OCI-LY7 (cell line): ENCODE data around the gene DDIT4L. TPM values are rescaled to one million over a fixed set of nuclear protein-coding genes. Genes with fewer than 3 reads are reported as not detected.

Experiments
- BruUV-seq: library from RNA; stranded (reverse); fragments of 400-500 nt; replicated peaks from 2 replicates; lab custom pipeline; 2021; lab: Mats Ljungman, UMichigan
- CTCF ChIA-PET: fragments of 300-600 bp; sonication (Branson Sonifier 250); formaldehyde crosslinking; loops from one replicate; lab custom pipeline; 2022; ENCODE audit warnings: antibody characterized with exemption; ENCODE audit not compliant: unreplicated experiment; lab: Charles Lee
- POLR2A ChIA-PET: fragments of 300-600 bp; sonication (Branson Sonifier 250); formaldehyde crosslinking; loops from one replicate; lab custom pipeline; 2022; ENCODE audit warnings: antibody characterized with exemption; lab: Charles Lee
- DNase-seq: peaks from one replicate; pipeline ENCODE4 v3.0.0-alpha.2; 2015; ENCODE audit warnings: low spot score
- H2AFZ ChIP-seq: fragments of 200-600 bp; sonication (generic), shearing (Covaris generic); 2 replicates; pipeline ENCODE4 v1.6.1; 2014; ENCODE audit warnings: mild to moderate bottlenecking, antibody characterized with exemption, low read length, moderate library complexity
- H3K27ac ChIP-seq: fragments of 200-600 bp; sonication (generic); 2 replicates; pipeline ENCODE4 v1.5.1; 2014; ENCODE audit warnings: mixed run types, low read depth, mild to moderate bottlenecking, moderate library complexity, low read length, inconsistent platforms; ENCODE audit not compliant: poor library complexity, severe bottlenecking
- H3K36me3 ChIP-seq: fragments of 200-600 bp; sonication (generic); 2 replicates; pipeline ENCODE4 v1.6.1; 2014; ENCODE audit warnings: mild to moderate bottlenecking, antibody characterized with exemption, low read length, moderate library complexity, mixed read lengths; ENCODE audit not compliant: insufficient read depth
- H3K4me1 ChIP-seq: fragments of 200-600 bp; sonication (generic); 2 replicates; pipeline ENCODE4 v1.5.1; 2014; ENCODE audit warnings: mild to moderate bottlenecking, low read length; ENCODE audit not compliant: insufficient read depth, poor library complexity, severe bottlenecking
- H3K4me2 ChIP-seq: fragments of 200-600 bp; sonication (generic); 2 replicates; pipeline ENCODE4 v1.6.1; 2014; ENCODE audit warnings: mild to moderate bottlenecking, low read length
- H3K4me3 ChIP-seq: fragments of 200-600 bp; sonication (generic); 2 replicates; pipeline ENCODE4 v1.5.1; 2014; ENCODE audit warnings: mild to moderate bottlenecking, low read depth, low read length; ENCODE audit not compliant: poor library complexity, severe bottlenecking
- H3K79me2 ChIP-seq: fragments of 200-600 bp; sonication (generic); 2 replicates; pipeline ENCODE4 v1.6.1; 2016; ENCODE audit warnings: low read depth, mild to moderate bottlenecking, low read length, moderate library complexity, mixed read lengths; ENCODE audit not compliant: insufficient read depth
- H3K9me2 ChIP-seq: fragments of 200-600 bp; sonication (generic); 2 replicates; pipeline ENCODE4 v1.6.1; 2016; ENCODE audit warnings: mild to moderate bottlenecking, low read length, mixed read lengths; ENCODE audit not compliant: insufficient read depth
- H3K9me3 ChIP-seq: fragments of 200-600 bp; sonication (generic); 2 replicates; pipeline ENCODE4 v1.6.1; 2014; ENCODE audit warnings: mild to moderate bottlenecking, mixed run types, low read length, mixed read lengths
- H4K20me1 ChIP-seq: fragments of 200-600 bp; sonication (generic); 2 replicates; pipeline ENCODE4 v1.6.1; 2014; ENCODE audit warnings: mild to moderate bottlenecking, antibody characterized with exemption, low read length, moderate library complexity, mixed read lengths; ENCODE audit not compliant: insufficient read depth
- EZH2phosphoT487 ChIP-seq: fragments of 200-600 bp; sonication (generic); IDR thresholded peaks from 2 replicates; pipeline ENCODE4 v1.6.1; 2018; ENCODE audit warnings: low read depth, borderline replicate concordance, mild to moderate bottlenecking, mixed run types, antibody characterized with exemption, low read length, moderate library complexity, mixed read lengths
- intact Hi-C: fragments of 100-400 bp; cut with micrococcal nuclease; formaldehyde crosslinking; loops from one replicate; pipeline ENCODE4 v1.10.0; 2022; ENCODE audit not compliant: unreplicated experiment
- total RNA-seq, 2 experiments: library from RNA; depleted of rRNA in 1 of 2; stranded (reverse); fragments of >200 nt in 1 of 2; shearing (Covaris generic) in 1 of 2; gene quantifications; 2 replicates each; pipeline ENCODE4 v1.2.3, GENCODE V29; 2014 to 2022
- TF ChIP-seq, protein P1 (sequence below): fragments of 200-600 bp; sonication (generic); conservative IDR thresholded peaks from 2 replicates; pipeline ENCODE4 v1.5.1; 2014; ENCODE audit warnings: mild to moderate bottlenecking, antibody characterized with exemption, low read length, moderate library complexity, mixed read lengths

The DDIT4L gene
- total RNA-seq, 2 experiments from 2014 or later, result 0.06 TPM; not detected in 1

DNA sequence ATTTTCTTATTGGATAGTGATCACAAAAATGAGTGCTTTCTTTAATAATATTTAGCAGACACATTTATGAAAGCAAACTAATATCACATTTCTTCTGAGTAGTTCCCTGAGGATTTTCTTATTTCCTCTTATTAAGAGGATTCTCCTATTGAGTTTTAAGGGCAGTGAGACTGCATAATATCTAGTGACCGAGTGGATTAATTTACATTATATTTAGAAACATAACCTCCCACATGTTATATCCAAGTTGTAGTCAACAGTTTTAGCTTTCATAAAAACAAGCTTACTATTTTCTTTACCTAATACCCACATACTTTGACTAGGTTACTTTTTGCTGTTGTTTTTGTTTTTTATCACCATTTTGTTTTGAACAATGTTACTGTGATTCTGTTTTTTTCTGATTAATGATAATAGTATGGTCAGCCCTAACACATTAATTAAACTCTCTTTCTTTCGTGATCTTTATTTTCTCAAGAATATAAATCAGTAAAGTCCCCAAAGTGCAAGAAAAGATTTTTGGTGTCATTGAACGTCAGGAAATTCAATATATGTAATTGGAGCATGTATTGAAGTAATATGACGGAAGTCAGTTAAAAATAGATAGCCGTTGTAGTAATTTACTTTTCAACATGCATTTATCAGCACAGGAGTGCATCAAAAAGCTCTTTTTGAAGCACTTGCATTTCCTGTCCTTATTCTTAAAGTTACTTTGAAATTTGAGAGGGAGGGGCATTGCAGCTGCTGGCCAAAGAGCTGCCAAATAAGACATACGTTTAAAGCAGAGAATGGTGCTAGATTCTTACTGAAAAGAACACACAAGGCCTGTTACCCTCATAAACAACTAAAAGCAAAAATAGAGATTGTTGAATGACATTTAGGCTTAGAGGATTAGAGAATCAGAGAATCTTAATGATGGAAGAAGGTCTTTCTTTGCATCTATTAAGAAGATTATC lies 25.2 kb downstream of the DDIT4L start:
- Histone ChIP-seq H3K79me2 (no peaks in the 10 kb centered on the region), H4K20me1 (no peaks in the 10 kb centered on the region), H3K4me2 (peak overlapping the region; percentile 46), H3K9me2 (no peaks in the 10 kb centered on the region), H3K9me3 (peaks cover 18% of the 10 kb centered on the region; the same call in 1 of the 2 replicates), H3K36me3 (no peaks in the 10 kb centered on the region), H3K4me3 (peak overlapping the region; percentile 17), H3K4me1 (peaks cover 26% of the 10 kb centered on the region), H2AFZ (peak overlapping the region; percentile 73), H3K27ac (peak overlapping the region; percentile 47)
- peak; percentile 33 for DNase-seq
- TF ChIP-seq, protein P1, sequence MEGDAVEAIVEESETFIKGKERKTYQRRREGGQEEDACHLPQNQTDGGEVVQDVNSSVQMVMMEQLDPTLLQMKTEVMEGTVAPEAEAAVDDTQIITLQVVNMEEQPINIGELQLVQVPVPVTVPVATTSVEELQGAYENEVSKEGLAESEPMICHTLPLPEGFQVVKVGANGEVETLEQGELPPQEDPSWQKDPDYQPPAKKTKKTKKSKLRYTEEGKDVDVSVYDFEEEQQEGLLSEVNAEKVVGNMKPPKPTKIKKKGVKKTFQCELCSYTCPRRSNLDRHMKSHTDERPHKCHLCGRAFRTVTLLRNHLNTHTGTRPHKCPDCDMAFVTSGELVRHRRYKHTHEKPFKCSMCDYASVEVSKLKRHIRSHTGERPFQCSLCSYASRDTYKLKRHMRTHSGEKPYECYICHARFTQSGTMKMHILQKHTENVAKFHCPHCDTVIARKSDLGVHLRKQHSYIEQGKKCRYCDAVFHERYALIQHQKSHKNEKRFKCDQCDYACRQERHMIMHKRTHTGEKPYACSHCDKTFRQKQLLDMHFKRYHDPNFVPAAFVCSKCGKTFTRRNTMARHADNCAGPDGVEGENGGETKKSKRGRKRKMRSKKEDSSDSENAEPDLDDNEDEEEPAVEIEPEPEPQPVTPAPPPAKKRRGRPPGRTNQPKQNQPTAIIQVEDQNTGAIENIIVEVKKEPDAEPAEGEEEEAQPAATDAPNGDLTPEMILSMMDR, result no peak
- no peak for TF ChIP-seq EZH2phosphoT487
- BruUV-seq, result no TSS peak
- CTCF ChIA-PET, result no interaction called here
- intact Hi-C loops, result no loop called here
- POLR2A ChIA-PET, result interaction anchor here (0.6 to 1.6 kb wide), 3 partner anchors 8 to 296 kb away, joined by 3 to 4 read pairs (median 3); no protein-coding TSS in a partner anchor

DNA sequence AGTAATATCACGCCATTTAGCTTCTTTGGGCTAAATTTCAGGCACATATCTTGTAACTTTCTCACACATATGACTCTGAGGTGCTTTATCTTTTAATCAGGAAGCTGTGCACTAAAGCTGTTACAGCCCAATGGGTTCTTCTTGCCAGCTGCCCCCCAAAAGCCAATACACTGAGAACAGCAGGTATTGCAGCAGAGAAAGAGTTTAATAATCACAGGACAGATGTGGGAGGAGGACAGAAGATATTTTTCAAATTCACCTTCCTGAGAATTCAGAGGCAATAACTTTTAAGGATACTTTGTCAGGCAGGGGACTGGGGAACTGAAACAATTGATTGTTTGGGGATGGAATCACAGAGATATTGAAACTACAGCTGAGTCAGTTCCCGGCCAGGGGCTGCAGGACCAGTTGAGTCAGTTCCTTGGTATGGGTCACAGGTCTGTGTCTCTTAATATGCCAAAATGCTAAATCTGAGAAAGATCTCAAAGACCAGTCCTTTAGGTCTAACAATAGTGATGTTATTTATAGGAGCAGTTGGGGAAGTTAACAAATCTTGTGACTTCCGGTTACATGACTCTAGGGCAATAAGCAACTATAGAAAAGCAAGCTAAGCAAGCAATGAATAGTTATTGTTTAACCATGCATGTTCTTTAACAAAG lies 28.1 kb downstream of the DDIT4L start:
- Histone ChIP-seq H3K4me1 (peaks cover 26% of the 10 kb centered on the region), H3K36me3 (no peaks in the 10 kb centered on the region), H3K9me2 (no peaks in the 10 kb centered on the region), H3K79me2 (no peaks in the 10 kb centered on the region), H2AFZ (no peak overlapping the region), H3K4me2 (no peak overlapping the region), H3K27ac (no peak overlapping the region), H4K20me1 (no peaks in the 10 kb centered on the region), H3K9me3 (peaks cover 18% of the 10 kb centered on the region; the same call in 1 of the 2 replicates), H3K4me3 (no peak overlapping the region)
- POLR2A ChIA-PET, result interaction anchor here (0.6 to 1.7 kb wide), 3 partner anchors 10 to 776 kb away, joined by 3 to 4 read pairs (median 4); no protein-coding TSS in a partner anchor
- CTCF ChIA-PET, result no interaction called here
- no peak for TF ChIP-seq EZH2phosphoT487
- TF ChIP-seq, protein P1, result no peak
- BruUV-seq, result no TSS peak
- intact Hi-C loops, result no loop called here
- DNase-seq, result peak; percentile 18
